GM21526 (cell line): Measurements from ENCODE around the gene ENOX1.

Experiments
- ATAC-seq: cut with Tn5 transposase; IDR thresholded peaks from one replicate; pipeline ENCODE4 v1.9.1; 2021; ENCODE audit warnings: moderate library complexity; ENCODE audit not compliant: unreplicated experiment, low FRiP score

Gene ENOX1

DNA sequence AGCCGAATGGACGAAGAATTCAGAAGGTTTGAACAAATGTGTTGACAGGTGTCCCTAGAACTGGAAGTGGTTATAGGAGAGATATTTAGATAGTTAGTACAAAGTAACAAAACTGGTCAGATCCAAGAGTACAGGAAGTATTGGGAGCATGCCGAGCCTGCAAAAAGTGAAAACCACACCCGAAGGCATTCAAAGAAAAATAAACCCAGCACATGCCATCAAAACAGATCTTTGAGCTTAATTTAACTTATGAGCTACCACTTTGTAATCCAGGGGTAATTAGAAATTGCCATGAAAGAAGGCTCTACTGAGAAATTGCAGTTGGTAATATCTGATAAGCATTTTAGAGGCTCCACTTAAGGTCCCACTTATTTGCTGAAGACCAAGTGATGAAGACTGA, 549.2 kb downstream of the ENOX1 start:
- no peak for ATAC-seq

DNA sequence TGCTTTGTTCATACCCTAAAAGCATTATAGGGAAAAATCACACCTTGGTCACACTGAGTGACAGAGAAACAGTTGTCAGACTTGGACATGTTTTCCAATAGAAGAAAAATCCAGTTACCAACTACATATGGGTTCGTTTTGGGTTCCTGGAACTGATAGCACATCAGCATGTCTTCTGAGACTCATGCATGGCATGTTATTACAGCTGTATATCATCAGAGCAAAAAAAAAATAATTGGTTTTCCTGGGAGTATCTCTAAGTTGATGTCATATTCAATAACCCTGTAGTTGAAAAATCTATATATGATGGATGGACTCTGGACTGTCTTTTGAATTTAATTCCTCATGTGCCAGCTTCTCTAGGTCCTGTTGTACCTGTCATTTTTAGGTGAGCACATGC, 551.7 kb downstream of the ENOX1 start:
- no peak for ATAC-seq

DNA sequence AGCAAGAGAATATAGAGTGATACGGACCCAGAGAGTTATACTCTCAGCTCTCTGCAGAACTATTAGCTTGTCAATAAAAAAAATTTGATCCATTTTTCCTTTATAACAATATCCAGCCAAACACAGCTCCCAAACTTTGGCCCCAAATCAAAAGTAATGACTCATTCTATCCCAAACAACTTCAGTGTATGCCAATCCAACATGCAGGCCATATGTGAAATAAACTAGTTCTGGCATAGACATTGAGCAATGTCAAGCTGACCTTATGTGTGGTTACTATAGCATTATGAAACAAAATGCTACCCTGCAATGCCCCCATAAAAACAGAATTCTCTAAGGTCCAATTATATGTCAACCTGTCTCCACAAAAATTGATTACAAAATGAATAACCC, 553.9 kb downstream of the ENOX1 start:
- ATAC-seq, result no peak

DNA sequence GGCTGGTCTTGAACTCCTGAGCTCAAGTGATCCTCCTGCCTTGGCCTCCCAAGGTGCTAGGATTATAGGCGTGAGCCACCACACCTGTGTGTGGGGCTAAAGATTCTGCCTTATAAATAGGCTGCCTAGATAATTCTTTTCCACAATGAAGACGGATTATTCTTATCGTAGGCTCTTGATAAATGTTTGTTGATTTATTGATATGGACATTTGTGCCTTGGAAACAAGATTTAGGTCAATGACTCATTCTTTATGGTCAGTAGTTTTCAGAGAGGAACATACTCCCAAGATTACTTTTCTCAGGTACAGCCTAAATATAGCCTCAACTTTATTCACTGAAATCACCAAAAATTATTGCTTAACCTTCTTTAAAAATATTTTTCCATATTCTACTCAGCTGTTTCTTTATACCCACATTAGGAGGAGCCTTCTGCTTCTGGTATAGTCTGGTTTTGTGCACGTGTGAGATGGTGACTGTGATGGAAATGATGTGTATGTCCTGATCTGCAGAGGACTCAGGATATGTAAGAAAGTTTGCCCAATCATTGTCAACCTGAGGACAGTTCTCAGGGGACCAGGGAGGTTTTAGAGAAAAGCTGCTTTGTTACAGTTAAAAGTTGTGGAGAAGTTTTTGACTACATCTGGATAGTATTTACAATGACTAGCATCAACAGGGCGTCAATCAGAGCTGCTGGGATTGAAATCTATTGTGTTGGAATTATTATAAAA, 554.5 kb downstream of the ENOX1 start:
- no peak for ATAC-seq

DNA sequence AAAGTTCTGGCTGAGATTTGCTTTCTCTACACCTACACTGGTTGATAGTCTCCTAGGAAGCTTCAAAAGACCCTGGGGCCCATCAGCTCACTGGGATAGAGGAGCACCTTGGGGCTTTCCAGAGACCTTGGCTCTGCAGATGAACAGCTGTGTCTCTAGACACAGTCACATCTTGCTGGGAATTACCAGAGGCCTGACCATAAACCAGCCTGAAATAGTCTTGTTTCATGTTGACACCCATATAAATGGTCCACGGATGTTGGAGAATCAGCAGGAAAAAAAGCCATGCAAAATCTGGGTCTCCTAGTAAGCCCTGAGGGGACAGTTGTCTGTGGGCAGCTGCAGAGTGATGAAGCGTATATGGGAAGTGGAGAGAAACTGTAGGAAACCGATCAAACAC, 555.8 kb downstream of the ENOX1 start:
- ATAC-seq, result no peak

DNA sequence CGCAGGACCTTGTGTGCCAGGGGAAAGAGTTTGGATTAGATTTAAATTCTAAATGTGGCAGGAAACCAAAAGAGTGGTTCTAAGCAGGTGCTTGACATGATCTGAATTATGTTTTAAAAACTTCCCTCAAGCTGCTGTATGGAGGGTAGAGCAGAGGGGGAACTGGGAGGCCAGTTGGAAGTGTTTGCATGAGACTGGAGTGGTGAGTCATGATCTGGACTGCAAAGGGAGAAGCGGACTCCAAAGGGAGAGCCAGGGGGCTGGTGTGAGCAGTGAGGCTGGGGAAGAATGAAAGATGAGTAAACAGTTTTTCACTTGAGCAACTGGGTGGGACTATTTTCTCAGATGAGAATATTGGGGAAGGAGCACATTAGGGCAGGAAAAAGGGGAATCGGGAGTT, 557.3 kb downstream of the ENOX1 start:
- no peak for ATAC-seq

DNA sequence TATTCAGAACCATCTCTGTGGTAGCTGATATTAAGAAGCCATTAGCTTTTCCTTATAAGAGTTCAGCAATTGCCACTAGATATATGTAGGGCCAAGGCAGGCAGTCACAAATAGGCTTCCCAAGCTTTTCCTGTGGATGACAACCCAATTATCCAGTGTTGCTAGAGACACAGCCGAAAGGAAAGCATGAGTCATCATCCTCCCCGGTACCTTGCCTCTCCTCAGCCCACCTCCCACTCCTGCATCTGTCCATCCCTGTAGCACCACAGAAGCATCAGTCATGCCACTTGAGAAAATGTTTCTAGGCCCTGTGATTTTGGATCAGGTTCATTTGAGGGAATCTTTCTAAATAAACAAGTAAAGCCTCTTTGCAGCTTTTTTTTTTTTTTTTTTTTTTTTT, 559.1 kb downstream of the ENOX1 start:
- ATAC-seq, result no peak

DNA sequence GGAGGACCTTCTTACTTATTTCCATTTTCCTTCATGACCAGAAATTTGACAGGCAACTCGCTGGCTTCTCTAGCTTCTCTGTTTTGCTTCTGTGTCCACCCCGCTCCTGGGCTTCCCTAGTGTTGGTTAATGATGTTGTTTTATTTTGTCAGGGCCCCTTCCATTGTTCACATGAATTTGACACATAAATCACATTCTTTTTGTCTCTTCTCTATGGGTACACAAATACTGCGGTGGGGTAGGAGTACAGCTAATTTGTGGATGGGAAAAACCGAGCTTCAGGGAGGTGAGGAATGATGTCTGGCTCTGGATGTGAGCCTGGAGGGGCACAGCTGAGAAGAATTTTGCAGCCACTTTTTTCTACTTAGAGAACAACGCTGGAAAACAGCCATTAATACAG, 563.6 kb downstream of the ENOX1 start:
- ATAC-seq, result no peak

DNA sequence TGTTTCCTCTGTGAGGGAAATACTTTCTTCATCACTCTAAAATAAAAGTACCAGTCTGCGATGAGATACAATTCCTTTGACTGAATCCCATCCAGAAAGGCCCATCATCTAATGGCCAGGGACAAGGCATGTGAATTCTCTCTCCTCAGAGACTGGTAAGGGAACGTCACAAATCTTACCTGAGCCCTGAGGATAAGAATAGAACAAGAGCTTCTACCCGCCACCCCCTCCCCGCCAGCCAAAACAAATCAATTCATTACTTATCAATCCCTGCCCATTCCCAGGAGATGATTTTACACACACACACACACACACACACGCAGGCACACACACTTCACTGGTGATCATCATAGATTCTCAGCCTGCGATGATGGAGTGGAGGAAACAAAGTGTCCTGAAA, 564.7 kb downstream of the ENOX1 start:
- ATAC-seq, result no peak

DNA sequence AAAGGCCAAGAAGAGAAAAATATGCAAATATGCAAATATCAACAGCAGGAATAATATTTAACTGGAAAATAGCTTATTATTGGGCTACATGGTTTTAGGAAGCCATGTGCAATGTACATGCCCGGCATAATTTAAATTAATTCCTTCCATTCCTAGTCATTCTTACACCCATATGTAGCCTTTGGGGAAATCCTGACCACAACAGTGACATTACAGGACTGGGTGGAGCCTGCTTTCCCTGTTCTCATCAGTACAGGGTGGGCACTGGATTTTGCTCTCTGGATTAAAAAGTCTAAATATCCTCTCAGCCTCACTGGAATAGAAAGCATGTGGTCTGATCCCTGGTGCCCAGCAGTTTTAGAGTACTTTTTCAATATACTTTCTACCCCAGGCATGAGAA, 565.2 kb downstream of the ENOX1 start:
- ATAC-seq, result no peak

DNA sequence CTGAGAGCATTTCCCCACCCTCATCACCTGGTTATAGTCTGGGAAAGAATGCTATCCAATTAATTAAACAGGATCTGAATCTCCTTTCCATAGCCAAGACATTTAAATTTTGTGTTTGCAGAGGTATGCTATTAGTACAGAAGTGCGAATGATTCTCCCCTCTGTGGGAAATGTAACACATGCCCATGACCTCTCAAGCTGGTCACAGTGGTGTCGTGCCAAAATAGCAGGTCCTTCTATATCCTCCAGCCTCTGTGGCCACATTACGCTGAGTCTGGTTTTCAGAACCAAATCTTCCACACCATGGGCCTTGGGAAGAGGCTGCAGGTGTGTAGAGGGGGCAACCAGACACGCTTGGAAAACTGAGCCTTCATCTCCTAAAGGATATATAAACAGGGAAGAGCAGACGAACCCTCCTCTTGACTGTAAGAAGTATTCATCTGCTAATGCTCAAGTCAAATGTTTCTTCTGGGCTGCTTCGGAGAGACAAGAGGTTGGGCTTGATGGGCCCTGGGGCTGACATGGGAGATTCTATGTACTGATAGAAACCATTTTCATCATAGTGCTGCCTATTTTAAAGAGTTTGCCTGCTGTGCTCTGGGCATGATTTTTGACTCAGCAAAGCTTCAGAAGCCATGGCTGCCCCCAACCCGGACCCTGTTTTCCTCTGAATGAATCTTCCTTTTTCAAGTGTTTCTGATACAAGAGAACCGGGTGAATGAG, 565.7 kb downstream of the ENOX1 start:
- no peak for ATAC-seq

DNA sequence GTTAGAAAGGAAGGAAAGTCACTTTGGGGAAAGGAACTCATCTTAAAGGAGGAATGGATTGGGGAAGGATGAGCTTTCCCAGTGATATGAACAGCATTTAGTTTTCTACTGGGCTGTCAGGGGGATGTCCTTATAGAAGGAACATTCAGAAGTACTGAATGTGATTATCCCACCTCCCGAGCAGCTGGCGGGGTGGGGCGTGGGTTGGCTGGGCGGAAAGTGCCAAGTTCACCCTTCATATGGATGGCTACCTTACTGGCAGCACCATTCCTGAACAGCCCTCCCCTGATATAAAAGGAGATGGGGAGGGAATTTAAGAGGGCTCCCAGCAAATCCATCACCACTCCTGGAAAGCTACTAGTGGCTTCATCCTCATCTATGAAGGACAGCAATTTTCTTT, 572.6 kb downstream of the ENOX1 start:
- no peak for ATAC-seq

DNA sequence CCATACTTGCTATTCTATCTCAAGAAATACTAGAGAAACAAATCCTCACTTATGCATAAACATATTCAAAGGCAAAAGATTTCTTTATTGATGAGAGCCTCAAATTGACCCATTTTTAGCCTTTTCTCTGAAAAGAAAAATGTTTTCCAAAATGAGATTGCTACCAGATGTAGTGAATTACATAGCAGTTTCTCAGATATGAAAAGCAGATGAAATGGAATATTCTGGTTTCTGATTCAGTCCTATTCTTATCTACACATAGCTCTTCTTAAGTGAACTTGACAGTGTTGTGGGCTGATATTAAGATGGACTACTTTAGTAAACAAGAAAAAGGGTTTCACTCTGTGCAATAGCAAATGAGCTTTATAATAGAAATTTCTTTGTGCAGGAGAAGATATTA, 579.9 kb downstream of the ENOX1 start:
- ATAC-seq, result no peak

DNA sequence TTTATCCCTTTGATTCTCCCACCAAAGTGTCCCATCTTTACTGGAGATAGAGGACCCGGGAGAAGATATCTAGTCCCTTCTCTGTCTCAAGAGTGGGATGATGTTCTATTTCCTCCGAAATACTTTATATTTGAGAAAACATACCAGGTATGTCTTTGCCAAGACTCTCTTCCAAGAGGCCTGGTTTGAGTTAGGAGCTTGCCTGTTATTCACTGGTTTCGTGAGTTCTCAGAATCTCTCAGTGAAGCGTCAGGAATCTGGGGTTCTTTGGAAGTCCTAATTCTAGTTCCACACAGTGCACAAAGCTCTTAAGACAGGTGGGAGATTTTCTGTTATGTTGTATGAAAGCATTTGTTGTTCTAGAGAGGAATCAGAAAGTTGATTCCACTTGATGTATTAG, 581.4 kb downstream of the ENOX1 start:
- ATAC-seq, result no peak

DNA sequence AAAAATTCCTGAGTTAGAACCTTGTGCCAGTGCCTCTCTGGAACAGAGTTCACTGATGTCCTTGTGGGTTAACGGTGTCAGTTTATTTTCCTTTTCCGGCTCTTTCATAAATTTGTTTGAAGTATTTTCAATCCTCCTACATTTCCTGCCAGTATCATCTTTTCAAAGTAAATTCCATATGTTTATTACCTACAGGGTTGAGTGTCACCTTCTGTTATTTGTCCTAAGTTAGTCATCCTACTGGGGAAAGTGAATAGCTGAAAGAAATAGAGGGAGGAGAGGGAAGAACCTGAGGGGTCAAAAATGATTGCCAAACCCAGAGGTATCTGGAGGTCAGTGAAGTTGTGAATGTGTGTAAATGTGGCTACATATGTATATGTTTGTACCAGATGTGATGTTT, 582.2 kb downstream of the ENOX1 start:
- no peak for ATAC-seq

DNA sequence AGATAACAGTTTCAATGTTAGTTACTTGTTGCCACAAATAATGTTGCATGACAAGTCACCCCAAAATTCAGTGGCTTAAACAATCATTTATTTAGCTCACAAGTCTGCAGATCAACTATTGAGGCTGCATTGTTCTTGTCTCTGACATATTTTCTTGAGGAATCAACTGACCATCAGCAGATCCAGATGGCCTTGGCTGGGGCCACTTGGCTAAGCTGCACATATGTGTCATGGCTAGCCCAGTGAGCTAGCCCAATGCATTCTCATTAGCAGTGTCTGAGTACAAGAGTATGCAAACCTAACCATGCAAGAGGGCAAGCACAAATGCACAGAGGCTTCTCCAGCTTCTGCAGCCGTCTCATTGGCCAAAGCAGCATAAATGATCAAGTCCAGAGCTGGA, 583.0 kb downstream of the ENOX1 start:
- ATAC-seq, result no peak

DNA sequence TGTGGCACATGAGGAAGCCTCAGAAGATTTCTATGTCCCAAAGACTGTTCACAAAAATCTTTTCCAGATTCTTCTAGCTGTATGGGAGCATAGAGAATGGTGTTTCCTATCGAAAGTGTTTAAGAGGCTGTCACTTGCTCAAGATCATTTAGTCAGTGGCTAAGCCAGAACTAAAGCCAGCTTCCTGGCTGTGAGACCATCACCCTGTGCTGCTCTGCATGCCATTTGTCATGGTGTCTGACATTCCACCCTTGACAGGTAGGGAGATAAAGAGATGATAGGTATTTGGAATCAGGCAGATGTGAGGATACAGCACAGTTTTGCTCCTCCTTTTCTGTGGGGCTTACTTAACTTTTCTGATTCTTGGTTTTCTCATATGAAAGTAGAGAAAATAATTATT, 586.0 kb downstream of the ENOX1 start:
- no peak for ATAC-seq

DNA sequence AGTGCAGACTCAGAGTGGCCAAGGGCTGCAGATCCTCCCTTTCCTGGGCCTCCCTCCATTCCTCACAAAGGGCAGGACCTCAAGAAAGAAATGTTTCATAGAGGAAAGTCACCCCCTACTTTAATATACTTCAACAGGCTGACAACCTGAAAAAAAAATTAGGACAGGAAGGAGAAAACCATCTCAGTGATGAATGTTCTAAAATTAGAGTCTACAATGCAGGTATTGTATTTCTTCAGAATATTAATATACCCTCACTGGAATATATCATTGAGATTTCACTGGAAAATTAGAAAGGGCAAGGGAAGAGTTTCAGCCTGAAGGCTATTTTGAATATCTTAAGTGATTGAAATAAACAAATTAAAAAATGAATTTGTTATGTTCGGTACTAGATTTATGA, 586.5 kb downstream of the ENOX1 start:
- no peak for ATAC-seq

DNA sequence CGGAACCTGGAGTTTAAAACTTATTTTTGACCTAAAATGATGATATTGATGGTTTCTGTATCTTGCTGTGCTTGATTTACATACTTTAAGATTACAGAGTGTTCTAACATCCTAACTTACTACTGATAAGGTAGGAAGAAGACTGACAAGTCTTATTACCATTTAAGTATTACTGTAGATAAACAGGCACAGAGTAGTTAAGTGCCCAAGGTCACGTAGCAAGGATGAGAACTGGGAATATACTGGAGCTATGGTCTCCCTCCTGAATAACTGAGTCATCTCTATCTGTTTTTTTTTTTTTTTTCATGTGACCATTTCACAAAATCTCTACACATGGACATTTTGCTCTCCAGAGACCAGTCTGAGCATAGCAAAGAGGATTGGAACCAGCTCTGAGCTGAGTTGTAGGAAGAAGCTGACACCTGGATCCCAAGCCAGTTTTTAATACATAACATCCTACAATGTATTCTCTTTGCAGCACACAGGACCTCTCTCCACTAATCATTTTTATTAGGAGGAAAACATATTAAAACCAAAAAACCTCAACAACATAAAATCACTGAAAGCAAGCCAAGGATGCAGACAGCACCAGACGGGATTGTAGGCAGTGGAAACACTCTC, 589.9 kb downstream of the ENOX1 start:
- no peak for ATAC-seq

DNA sequence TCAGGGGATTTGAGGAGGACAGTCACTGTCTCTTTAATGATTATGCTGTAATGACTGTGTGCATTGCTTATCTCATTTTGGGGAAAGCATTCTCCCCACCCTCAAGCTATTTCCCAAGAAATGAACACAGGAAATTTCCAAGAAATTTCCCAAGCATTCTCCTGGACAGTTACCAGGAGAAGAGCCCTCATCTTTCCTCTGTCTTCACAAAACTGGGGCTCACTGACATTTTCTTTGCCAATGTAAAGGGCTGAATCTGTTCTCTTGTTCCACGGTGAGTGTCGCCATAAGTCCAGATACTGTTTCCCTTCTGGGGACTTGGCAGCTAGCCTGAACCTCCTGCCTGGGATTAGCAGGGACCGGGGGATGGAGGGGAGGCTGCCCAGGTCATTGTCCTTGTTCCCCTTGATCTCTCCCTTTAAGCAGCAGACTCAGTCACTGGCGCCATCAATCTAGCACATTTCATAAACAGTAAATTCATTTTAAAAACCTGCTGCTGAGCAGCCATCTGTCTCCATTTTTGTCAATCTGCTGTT, 590.6 kb downstream of the ENOX1 start:
- ATAC-seq, result no peak

DNA sequence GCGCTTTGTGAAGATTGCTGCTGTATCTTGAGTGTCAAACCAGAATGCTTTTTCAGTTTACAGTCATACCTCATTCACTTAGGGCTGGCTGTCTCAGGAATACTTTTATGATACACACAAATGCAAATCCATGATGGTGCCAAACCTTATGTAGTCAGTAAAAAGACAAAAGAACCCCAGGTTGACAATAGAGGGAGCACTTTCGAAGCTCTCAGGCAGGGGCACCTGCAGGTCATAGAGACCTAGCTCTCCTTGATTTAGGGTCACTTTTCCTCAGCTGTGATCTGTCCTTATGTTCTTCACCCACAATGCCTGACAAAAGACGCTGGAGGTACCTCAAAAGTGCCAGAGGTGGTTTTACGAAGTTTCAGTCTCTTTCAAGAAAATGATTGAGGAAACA, 591.2 kb downstream of the ENOX1 start:
- ATAC-seq, result no peak

DNA sequence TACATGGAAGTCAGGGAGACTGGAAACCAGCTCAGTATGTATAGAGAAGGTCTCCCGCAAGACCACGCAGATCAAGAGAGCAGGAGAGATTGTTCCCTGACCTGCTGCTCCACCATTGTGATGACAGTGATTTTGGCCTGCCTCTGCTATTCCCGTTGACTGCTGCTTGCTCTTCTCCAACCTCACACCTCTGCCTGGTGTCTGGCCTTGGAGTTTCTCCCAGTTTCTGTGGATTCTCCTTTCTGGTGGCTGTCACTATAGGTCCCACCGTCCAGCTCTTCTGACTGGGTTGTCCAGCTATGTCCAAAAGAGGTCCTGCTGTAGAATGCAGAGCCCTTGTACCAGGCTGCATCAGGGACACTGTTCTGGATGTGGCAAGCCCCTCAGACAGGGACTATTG, 591.7 kb downstream of the ENOX1 start:
- ATAC-seq, result no peak
